NCI-H146 treated with DMSO at 0.1 percent for 48 hours (cell line): ENCODE measurements around the gene NPL.

Source experiments
- DNase-seq: peaks from one replicate; lab custom pipeline; 2025; ENCODE audit not compliant: unreplicated experiment; lab: John Stamatoyannopoulos, UW

NPL gene

GRCh38 chr1:182861994-182862393 is 72.4 kb downstream of the NPL start:
- DNase-seq = no peak

GRCh38 chr1:182862827-182863226 is 73.3 kb downstream of the NPL start:
- no peak for DNase-seq

GRCh38 chr1:182863940-182864339 is 74.4 kb downstream of the NPL start:
- no peak for DNase-seq

- no peak for DNase-seq
Observed at GRCh38 chr1:182867861-182868260, 78.3 kb downstream of the NPL start.

GRCh38 chr1:182869241-182869666 is 79.7 kb downstream of the NPL start:
- DNase-seq = no peak

GRCh38 chr1:182872881-182873280 is 83.3 kb downstream of the NPL start:
- no peak for DNase-seq

- DNase-seq = no peak
Observed at GRCh38 chr1:182875889-182876288, 86.3 kb downstream of the NPL start.

GRCh38 chr1:182877331-182877730 is 87.8 kb downstream of the NPL start:
- DNase-seq = no peak

- no peak for DNase-seq
Observed at GRCh38 chr1:182877842-182878241, 88.3 kb downstream of the NPL start.
